Astrocyte (in vitro differentiated cells and primary cell): ENCODE measurements around the gene PARVB. TPM values are rescaled to one million over a fixed set of nuclear protein-coding genes. Genes with fewer than 3 reads are reported as not detected.

Experiments
- DNase-seq: peaks from one replicate; pipeline ENCODE4 v3.0.0-alpha.2; 2010; ENCODE audit warnings: low read depth
- FAIRE-seq: peaks from 2 replicates; lab custom pipeline; 2011; peaks lifted over from hg19 to GRCh38; lab: Jason Lieb, UNC
- H2AFZ ChIP-seq: 2 replicates; pipeline ENCODE4 v1.6.0; 2012; ENCODE audit warnings: low read depth, low read length, inconsistent platforms
- H3K27ac ChIP-seq: 2 replicates; pipeline ENCODE4 v1.5.1; 2011; ENCODE audit warnings: low read depth, low read length, inconsistent platforms
- H3K27me3 ChIP-seq: 2 replicates; pipeline ENCODE4 v1.6.0; 2011; ENCODE audit warnings: low read length, inconsistent platforms; ENCODE audit not compliant: insufficient read depth
- H3K36me3 ChIP-seq: 2 replicates; pipeline ENCODE4 v1.5.1; 2011; ENCODE audit warnings: low read length, inconsistent platforms; ENCODE audit not compliant: insufficient read depth
- H3K4me1 ChIP-seq: 2 replicates; pipeline ENCODE4 v1.5.1; 2011; ENCODE audit warnings: low read length, inconsistent platforms; ENCODE audit not compliant: insufficient read depth
- H3K4me2 ChIP-seq: 2 replicates; pipeline ENCODE4 v1.6.0; 2012; ENCODE audit warnings: low read length, inconsistent platforms
- H3K4me3 ChIP-seq: 2 replicates; pipeline ENCODE4 v1.5.1; 2011; ENCODE audit warnings: low read depth, mild to moderate bottlenecking, low read length, inconsistent platforms; ENCODE audit not compliant: insufficient read depth
- H3K79me2 ChIP-seq: 2 replicates; pipeline ENCODE4 v1.6.0; 2012; ENCODE audit warnings: mild to moderate bottlenecking, low read length, inconsistent platforms; ENCODE audit not compliant: insufficient read depth
- H3K9ac ChIP-seq: 2 replicates; pipeline ENCODE4 v1.6.0; 2012; ENCODE audit warnings: mild to moderate bottlenecking, low read length, inconsistent platforms
- H3K9me3 ChIP-seq: 2 replicates; pipeline ENCODE4 v1.5.1; 2012; ENCODE audit warnings: low read depth, mild to moderate bottlenecking, low read length, inconsistent platforms; ENCODE audit not compliant: insufficient read depth
- H4K20me1 ChIP-seq: 2 replicates; pipeline ENCODE4 v1.6.0; 2012; ENCODE audit warnings: low read length, inconsistent platforms; ENCODE audit not compliant: insufficient read depth
- H3K27ac Mint-ChIP-seq: one replicate; pipeline ENCODE4 v1.8.0; 2021; ENCODE audit warnings: mild to moderate bottlenecking, mixed read lengths; ENCODE audit not compliant: unreplicated experiment
- H3K27me3 Mint-ChIP-seq: one replicate; pipeline ENCODE4 v1.8.0; 2021; ENCODE audit warnings: low read depth, mixed read lengths; ENCODE audit not compliant: unreplicated experiment
- H3K36me3 Mint-ChIP-seq: one replicate; pipeline ENCODE4 v1.8.0; 2021; ENCODE audit warnings: low read depth, mixed read lengths; ENCODE audit not compliant: unreplicated experiment
- H3K4me1 Mint-ChIP-seq: one replicate; pipeline ENCODE4 v1.8.0; 2021; ENCODE audit warnings: low read depth, mixed read lengths; ENCODE audit not compliant: unreplicated experiment
- H3K4me3 Mint-ChIP-seq: one replicate; pipeline ENCODE4 v1.8.0; 2021; ENCODE audit warnings: mild to moderate bottlenecking, moderate library complexity, mixed read lengths; ENCODE audit not compliant: unreplicated experiment
- H3K9me3 Mint-ChIP-seq: one replicate; pipeline ENCODE4 v1.8.0; 2021; ENCODE audit warnings: mild to moderate bottlenecking, mixed read lengths; ENCODE audit not compliant: unreplicated experiment
- EZH2 ChIP-seq: IDR thresholded peaks from 2 replicates; pipeline ENCODE4 v1.6.1; 2012; ENCODE audit warnings: mild to moderate bottlenecking, low read length, inconsistent platforms; ENCODE audit not compliant: insufficient read depth
- total RNA-seq: library from RNA; stranded (reverse); gene quantifications from 2 replicates; pipeline ENCODE4 v1.2.1, GENCODE V29; 2021
- TF ChIP-seq, protein P1 (sequence below): IDR thresholded peaks from 2 replicates; pipeline ENCODE4 v1.5.1; 2011; ENCODE audit warnings: low read depth, mild to moderate bottlenecking, inconsistent platforms, low read length, moderate library complexity; ENCODE audit not compliant: insufficient read depth

PARVB gene
- total RNA-seq, 1 donor from 2014 or later: 22.0 TPM

DNA sequence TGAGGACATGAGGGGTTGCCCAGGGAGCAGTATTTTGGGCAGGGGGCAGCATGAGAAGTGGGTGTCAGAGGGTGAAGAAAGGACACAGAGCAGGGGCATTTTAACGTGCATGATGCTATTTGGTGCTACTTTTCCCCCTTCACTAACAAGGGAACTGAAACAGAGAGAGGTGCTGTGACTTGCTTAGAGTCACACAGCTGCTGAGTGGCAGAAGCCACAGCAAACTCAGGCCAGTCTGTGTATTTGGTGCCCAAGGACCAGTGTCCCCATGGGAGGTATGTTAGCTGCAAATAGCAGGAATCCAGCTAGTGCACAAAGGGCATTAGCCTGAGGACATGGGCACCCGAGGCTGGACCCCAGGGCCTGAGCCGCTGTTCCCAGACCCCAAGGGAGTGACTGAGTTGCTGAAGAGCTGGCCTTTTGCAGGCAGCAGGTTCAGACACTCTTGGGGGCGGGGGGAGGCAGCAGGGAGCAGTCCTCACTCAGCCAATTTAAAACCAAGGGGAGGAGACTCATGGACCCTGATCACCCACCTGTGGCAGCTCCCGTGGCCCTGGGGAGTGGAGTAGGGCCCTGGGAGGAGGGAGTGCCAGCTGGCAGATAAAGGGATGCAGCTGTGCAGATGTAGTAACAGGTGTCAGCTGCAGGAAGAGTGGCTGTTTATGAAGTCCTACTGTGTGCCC, 171.2 kb downstream of the PARVB start:
- Histone ChIP-seq H3K79me2 (no peaks in the 10 kb centered on the region), H4K20me1 (no peaks in the 10 kb centered on the region), H3K36me3 (no peaks in the 10 kb centered on the region), H3K27me3 (peaks cover 12% of the 10 kb centered on the region), H3K9me3 (peaks cover 2% of the 10 kb centered on the region), H3K4me3 (no peak overlapping the region), H2AFZ (no peak overlapping the region), H3K4me2 (no peak overlapping the region), H3K4me1 (no peaks in the 10 kb centered on the region), H3K9ac (no peak overlapping the region), H3K27ac (no peak overlapping the region)
- TF ChIP-seq EZH2: no peak
- TF ChIP-seq, protein P1, sequence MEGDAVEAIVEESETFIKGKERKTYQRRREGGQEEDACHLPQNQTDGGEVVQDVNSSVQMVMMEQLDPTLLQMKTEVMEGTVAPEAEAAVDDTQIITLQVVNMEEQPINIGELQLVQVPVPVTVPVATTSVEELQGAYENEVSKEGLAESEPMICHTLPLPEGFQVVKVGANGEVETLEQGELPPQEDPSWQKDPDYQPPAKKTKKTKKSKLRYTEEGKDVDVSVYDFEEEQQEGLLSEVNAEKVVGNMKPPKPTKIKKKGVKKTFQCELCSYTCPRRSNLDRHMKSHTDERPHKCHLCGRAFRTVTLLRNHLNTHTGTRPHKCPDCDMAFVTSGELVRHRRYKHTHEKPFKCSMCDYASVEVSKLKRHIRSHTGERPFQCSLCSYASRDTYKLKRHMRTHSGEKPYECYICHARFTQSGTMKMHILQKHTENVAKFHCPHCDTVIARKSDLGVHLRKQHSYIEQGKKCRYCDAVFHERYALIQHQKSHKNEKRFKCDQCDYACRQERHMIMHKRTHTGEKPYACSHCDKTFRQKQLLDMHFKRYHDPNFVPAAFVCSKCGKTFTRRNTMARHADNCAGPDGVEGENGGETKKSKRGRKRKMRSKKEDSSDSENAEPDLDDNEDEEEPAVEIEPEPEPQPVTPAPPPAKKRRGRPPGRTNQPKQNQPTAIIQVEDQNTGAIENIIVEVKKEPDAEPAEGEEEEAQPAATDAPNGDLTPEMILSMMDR: no peak
- no peak overlapping the region for H3K27ac Mint-ChIP-seq
- no peak for FAIRE-seq
- DNase-seq: no peak
- no peaks in the 10 kb centered on the region for H3K36me3 Mint-ChIP-seq
- H3K9me3 Mint-ChIP-seq: peaks cover 2% of the 10 kb centered on the region
- H3K4me1 Mint-ChIP-seq: no peaks in the 10 kb centered on the region
- H3K27me3 Mint-ChIP-seq: peaks cover 47% of the 10 kb centered on the region
- H3K4me3 Mint-ChIP-seq: no peak overlapping the region

DNA sequence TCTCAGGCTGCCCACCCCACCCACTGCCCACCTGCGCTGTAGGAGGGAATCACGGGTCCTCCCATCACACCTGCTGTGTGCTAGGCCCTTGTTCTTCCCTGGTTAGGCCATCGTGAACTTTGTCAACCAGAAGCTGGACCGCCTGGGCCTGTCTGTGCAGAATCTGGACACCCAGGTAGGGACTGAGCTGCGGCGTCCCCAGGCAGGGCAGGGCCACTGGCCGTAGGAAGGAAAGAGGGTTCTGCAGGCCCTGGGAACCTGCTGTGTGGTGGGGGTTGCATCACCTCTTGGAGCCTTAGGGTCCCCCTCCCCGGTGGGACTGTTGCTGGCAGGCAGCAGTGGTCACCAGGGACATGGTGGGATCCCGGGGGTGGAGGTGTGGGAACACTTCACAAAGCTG, 172.1 kb downstream of the PARVB start:
- Histone ChIP-seq H3K79me2 (no peaks in the 10 kb centered on the region), H3K36me3 (no peaks in the 10 kb centered on the region), H3K9ac (no peak overlapping the region), H3K4me1 (no peaks in the 10 kb centered on the region), H3K27ac (no peak overlapping the region), H3K4me2 (no peak overlapping the region), H4K20me1 (no peaks in the 10 kb centered on the region), H3K4me3 (no peak overlapping the region), H2AFZ (no peak overlapping the region), H3K9me3 (peaks cover 2% of the 10 kb centered on the region), H3K27me3 (peaks cover 12% of the 10 kb centered on the region)
- no peak overlapping the region for H3K4me3 Mint-ChIP-seq
- peaks cover 4% of the 10 kb centered on the region for H3K4me1 Mint-ChIP-seq
- peaks cover 2% of the 10 kb centered on the region for H3K9me3 Mint-ChIP-seq
- TF ChIP-seq EZH2: no peak
- TF ChIP-seq, protein P1: no peak
- DNase-seq (no peak), FAIRE-seq (no peak)
- no peak overlapping the region for H3K27ac Mint-ChIP-seq
- no peaks in the 10 kb centered on the region for H3K36me3 Mint-ChIP-seq
- H3K27me3 Mint-ChIP-seq: peaks cover 47% of the 10 kb centered on the region

DNA sequence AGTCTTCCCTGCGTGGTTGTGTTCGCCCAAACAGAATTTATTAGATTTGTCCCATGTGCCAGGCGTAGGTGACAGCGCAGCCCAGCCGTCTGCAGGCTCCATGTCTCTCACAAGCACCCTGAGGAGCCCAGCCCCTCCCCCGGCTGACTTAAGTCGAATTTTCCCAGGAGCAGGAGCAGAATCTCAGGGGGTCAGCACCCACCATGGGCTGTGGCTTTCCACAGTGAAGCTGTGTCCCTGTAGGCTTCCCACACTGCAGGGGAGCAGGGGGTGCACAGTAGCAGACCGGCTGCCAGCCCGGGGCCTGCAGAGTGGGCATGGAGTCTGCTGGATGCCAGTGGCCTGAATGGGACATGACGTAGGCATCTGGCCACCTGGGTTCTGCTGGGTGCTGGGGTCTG, 172.6 kb downstream of the PARVB start:
- Histone ChIP-seq H3K4me2 (no peak overlapping the region), H3K27ac (no peak overlapping the region), H3K4me1 (peaks cover under 1% of the 10 kb centered on the region), H3K36me3 (no peaks in the 10 kb centered on the region), H3K4me3 (no peak overlapping the region), H3K27me3 (peaks cover 12% of the 10 kb centered on the region), H2AFZ (no peak overlapping the region), H3K9ac (no peak overlapping the region), H3K9me3 (peaks cover 2% of the 10 kb centered on the region), H3K79me2 (no peaks in the 10 kb centered on the region), H4K20me1 (no peaks in the 10 kb centered on the region)
- peaks cover 47% of the 10 kb centered on the region for H3K27me3 Mint-ChIP-seq
- H3K4me3 Mint-ChIP-seq: no peak overlapping the region
- peaks cover 2% of the 10 kb centered on the region for H3K9me3 Mint-ChIP-seq
- peaks cover 4% of the 10 kb centered on the region for H3K4me1 Mint-ChIP-seq
- DNase-seq: no peak
- H3K27ac Mint-ChIP-seq: no peak overlapping the region
- H3K36me3 Mint-ChIP-seq: no peaks in the 10 kb centered on the region
- FAIRE-seq: no peak
- TF ChIP-seq, protein P1: no peak
- TF ChIP-seq EZH2: no peak
